ENCODE results near the gene FKBP9.
"Not testable (repeated sequence)": the region's sequence is repeated elsewhere in the genome, so short reads cannot be mapped to it uniquely, and the experiment has no call there.

DNA sequence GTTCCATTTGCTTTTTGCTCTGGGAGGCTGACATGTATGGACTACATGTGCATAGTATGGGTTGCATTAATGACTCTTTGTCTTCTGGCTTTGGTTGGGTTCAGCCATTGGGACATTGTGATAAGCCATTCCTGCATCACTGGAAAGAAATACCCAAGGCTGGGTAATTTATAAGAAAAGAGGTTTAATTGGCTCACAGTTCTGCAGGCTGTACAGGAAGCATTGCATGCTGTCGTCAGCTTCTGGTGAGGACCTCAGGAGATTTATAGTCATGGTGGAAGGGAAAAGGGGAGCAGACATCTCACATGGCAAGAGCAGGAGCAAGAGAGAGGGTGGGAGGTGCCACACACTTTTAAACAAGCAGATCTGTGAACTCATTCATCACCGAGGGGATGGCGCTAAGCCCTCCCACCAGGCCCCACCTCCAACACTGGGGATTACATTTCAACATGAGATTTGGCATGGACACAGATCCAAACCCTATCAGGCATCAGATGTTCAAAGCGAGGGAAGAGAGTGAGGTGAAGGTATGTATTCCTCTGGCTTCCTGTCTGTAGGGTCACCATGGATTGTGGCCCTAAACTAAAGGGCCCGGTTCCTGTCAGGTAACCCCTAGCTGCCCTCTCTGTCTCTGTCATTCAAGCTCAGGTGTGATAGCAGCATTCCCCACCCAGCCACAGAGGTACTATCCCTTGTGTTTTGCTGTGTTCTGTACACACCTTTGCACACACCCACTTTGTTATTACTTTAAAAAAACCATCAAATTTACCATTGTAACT, 9.4 kb downstream of the FKBP9 start:
- TF ChIP-seq, protein P1, sequence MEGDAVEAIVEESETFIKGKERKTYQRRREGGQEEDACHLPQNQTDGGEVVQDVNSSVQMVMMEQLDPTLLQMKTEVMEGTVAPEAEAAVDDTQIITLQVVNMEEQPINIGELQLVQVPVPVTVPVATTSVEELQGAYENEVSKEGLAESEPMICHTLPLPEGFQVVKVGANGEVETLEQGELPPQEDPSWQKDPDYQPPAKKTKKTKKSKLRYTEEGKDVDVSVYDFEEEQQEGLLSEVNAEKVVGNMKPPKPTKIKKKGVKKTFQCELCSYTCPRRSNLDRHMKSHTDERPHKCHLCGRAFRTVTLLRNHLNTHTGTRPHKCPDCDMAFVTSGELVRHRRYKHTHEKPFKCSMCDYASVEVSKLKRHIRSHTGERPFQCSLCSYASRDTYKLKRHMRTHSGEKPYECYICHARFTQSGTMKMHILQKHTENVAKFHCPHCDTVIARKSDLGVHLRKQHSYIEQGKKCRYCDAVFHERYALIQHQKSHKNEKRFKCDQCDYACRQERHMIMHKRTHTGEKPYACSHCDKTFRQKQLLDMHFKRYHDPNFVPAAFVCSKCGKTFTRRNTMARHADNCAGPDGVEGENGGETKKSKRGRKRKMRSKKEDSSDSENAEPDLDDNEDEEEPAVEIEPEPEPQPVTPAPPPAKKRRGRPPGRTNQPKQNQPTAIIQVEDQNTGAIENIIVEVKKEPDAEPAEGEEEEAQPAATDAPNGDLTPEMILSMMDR (optimal IDR thresholded peaks at IDR 0.05 in 1 of 3, IDR thresholded peaks at IDR 0.05 in 1 of 3, conservative IDR thresholded peaks at IDR 0.05 in 1 of 3; ENCODE audit: extremely low read depth in 1 of 3, insufficient read depth in 2 of 3, low read length in 3 of 3), result not testable (repeated sequence)
- not testable (repeated sequence) for TF ChIP-seq EZH2 (IDR thresholded peaks at IDR 0.05; ENCODE audit: low read length)

All from keratinocyte (primary cell).